Left ventricle myocardium superior (tissue), 1 donor: ENCODE measurements around the gene IRF2BPL. TPM values are rescaled to one million over a fixed set of nuclear protein-coding genes. Genes with fewer than 3 reads are reported as not detected.
"Not testable (repeated sequence)": the region's sequence is repeated elsewhere in the genome, so short reads cannot be mapped to it uniquely, and the experiment has no call there.

Experiments used
- ATAC-seq: fragments of 200-7000 bp; cut with Tn5 transposase; one replicate; pipeline ENCODE4 v1.9.1; 2020; ENCODE audit warnings: mild to moderate bottlenecking, moderate library complexity
- DNase-seq: peaks from one replicate; pipeline ENCODE4 v3.0.0-alpha.2; 2020
- intact Hi-C: fragments of 100-400 bp; cut with micrococcal nuclease; formaldehyde crosslinking; loops from one replicate; pipeline ENCODE4 v1.11.0; 2022
- total RNA-seq: library from RNA; stranded (reverse); fragmentation: NEBNext Ultra II Directional; extraction: Animal tissue kit (Norgen Biotek cat#: 25700); gene quantifications from one replicate; pipeline ENCODE4 v1.2.1, GENCODE V29; 2021
- donor health status: DM: no; HTN: yes; CAD: no; lungs with severe emphysema.

The IRF2BPL gene
- total RNA-seq, 1 donor from 2014 or later: 42.8 TPM

DNA sequence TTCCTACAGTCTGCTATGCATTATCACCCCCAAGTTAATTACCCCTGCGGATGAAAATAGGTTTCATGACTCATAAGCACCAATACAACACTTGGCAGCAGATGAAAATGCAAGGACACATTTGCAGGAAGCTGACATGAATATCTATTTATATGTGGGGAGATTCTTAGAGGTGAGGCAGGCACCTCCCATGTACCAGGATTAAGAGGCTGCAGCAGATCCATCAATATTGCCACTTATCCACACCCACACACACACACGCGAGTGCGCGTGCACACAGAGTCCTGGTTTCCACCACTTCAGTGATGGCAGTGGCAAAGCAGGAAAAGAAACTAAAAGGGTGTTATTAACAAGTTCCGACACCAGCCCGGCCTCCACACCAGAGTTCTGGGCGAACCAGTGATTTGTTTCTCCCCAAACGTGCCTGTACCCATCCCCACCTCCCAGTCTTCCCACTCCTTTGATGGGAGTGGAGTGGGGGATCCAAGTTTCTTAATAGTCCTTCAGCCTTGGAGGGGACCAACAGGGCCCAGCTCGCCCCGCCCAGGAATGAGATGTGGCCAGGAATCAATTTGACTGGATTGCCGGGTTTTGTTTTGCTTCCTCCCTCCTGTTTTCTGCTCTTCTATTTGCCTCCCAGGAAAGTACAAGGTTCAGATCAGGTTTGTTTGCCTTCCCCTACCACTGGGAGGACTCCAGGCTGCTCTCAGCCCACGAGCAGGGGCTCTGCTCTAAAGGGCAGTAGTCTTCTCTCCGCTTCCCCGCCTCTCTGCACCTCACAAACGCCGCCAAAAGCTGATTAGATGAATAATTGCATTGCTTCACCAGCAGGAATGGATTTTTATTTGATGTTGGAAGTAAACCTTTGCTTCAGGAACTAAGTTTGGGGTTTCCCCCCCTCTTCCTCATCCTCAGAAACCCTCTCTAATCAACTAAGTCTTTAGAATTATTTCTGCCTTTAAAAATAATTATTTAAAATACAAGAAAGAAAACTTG, 5.2 kb downstream of the IRF2BPL start:
- intact Hi-C loops: loop anchor here (10.0 kb wide), 2 partner anchors 68 to 108 kb away; no protein-coding TSS in a partner anchor
- ATAC-seq (peak; percentile 54), DNase-seq (peak; percentile 53)

DNA sequence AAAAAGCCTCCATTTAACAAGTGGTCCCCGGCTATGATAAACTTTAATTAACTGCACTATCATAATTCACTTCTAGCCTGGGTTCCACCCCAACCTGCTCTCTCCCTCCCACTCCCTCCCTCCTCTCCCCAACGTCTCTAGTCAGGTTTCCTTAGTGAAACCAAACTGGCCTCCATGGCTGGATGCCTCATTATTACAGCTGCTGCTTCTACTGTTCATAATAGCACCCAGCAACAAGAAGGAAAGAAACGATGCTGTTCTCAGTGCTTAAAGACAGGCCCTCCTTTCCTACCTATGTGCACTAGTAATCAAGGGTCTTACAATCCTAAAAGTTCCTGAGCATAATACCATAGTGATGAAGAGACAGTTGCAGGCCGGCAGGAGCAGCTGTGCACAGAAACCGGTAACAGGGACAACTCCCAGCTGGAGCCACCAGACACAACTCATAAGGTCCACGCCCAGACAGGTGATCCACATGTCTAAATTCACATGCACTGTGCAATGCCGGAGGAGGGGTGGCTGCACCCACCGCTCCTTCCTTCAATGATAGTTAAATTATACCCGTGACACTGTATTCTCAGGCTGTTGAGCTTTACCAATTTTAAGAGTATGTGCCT, 6.2 kb downstream of the IRF2BPL start:
- intact Hi-C loops: loop anchor here (10.0 kb wide), 2 partner anchors 68 to 108 kb away; no protein-coding TSS in a partner anchor
- ATAC-seq (no peak), DNase-seq (no peak)

DNA sequence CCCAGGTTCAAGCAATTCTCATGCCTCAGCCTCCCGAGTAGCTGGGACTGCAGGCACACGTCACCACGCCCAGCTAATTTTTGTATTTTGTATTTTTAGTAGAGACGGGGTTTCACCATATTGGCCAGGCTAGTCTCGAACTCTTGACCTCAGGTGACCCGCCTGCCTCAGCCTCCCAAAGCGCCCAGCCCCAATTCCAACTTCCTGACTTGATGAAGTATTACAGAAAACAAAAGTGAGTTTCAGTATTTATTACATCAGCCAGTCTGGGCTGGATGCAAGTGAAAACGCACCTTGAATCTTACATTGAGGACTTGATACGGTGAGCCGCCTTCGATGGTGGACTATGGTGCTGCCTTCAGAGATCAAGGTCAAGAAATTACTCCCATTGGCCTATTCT, 7.1 kb downstream of the IRF2BPL start:
- intact Hi-C loops: loop anchor here (10.0 kb wide), 2 partner anchors 67 to 107 kb away; no protein-coding TSS in a partner anchor
- ATAC-seq, DNase-seq: not testable (repeated sequence)

DNA sequence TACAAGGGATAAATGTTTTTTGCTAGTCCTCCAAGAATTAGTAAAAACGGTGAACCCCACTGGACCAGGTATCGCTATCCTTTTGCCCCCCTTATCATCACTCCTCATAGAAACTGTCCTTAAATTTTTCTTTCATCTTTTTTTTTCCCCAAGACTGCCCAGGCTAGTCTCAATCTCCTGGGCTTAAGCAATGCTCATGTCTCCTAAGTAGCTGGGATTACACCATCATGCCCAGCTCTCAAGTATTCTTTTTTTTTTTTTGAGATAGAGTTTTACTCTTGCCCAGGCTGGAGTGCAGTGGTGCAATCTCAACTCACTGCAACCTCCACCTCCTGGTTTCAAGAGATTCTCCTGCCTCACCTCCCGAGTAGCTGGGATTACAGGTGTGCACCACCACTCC, 9.7 kb downstream of the IRF2BPL start:
- DNase-seq: no peak
- ATAC-seq: no peak
- intact Hi-C loops: no loop called here

DNA sequence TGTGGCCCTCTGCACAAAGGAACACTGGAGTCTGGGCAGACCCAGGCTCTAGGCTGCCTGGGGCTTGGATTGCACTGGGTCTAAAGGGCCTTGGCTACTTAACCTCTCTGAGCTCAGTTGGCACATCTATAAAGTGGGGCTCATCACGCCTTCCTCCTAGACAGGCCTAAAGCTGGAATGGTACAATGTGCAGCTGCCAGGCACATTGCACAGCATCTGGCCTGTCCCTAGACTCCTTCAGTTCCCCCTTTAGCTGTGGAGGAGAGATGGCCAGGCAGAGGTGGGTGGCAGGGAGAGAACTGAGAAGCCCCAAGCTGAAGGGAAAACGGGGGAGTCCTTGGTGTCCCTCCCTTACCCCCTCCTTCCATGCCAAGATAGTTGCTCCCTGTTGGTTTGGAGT, 10.8 kb downstream of the IRF2BPL start:
- ATAC-seq (no peak), DNase-seq (no peak)
- intact Hi-C loops: no loop called here

DNA sequence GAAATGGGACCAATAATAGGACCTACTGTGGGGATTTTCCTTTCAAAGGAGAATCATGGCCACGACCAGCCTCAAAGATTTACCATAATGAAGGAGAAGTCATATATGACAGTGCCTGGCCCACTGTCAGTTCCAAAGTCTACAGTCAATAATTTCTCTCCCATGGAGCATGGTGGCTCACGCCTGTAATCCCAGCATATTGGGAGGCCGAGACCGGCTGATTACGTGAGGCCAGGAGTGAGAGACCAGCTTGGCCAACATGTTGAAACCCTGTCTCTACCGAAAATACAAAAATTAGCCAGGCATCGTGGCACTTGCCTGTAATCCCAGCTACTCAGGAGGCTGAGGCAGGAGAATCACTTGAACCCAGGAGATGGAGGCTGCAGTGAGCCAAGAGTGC, 13.8 kb downstream of the IRF2BPL start:
- intact Hi-C loops: no loop called here
- ATAC-seq (no peak), DNase-seq (no peak)

DNA sequence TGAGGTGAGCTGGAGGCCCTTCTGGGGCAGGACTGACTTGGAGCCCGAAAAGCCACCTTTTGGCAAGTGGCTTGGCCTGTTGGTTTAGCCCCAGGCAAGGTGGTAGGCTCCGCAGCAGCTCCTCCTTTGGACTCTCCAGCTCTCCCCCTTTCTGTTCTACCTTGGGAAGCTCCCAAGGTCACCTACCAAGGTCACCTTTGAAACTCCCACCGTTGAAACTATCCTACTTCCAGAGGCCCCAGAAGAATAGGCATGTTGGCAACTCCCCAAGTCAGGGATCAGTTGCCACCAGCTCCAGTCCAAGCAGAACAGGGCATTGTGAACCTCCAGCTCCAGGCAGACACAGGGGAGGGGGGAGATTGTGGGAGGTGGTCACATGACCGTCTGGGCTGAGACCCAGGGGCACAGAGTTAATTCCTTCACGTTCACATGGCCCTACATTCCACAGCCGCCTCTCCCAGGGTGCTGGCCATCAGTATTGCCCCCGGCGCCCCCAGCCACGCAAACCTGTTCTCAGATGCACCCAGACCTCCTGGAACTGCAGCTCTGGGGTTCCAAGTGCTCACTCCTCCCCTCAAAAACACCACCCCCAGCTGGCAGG, 14.4 kb downstream of the IRF2BPL start:
- intact Hi-C loops: no loop called here
- ATAC-seq (peak; percentile 97), DNase-seq (peak; percentile 81)

DNA sequence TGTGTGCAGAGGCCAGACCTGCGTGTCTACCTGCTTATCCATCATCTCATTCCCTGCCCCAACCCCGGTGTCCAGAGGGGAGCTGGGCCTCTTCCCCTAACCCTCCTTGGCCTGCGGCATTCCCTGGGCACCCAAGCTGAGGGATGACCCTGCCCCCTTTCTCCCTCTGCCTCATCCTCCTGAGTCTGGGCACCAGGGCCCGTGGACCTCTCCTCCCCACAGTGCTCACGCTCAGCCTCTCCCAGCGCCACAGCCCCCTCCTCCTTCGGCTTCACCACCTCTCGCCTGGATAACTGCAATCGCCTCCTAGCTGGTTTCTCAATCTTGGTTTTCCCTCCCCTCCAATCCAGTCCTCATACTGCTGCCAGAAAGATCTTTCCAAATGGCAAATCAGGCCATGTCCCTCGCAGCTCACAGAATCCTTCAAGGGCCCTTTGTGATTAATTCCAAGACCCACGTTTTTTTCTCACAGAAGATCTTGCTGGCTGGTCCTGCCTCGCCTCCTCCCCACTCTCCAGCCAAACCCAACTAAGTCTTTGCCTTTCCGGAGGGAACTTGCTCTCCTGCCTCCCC, 16.2 kb downstream of the IRF2BPL start:
- ATAC-seq: no peak
- intact Hi-C loops: no loop called here
- no peak for DNase-seq

DNA sequence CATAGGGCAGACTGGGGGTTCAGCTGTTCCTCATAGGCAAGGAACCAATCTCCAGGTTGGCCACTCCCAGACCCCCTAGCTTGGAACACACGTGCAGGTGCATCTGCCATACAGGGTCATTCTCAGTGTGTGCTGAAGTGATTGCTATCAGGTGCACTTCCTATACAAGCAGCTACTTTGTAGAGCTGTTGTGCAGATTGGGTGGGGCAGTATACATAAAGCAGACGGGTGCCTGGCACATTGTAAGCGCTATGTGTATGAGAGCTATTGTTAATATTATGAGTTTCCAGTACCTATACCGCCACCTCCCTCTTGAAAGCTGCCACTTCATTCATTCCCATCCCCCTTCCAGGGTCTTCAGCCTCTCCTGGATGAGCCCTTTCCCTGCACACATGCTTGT, 17.3 kb downstream of the IRF2BPL start:
- DNase-seq (no peak), ATAC-seq (no peak)
- intact Hi-C loops: no loop called here

DNA sequence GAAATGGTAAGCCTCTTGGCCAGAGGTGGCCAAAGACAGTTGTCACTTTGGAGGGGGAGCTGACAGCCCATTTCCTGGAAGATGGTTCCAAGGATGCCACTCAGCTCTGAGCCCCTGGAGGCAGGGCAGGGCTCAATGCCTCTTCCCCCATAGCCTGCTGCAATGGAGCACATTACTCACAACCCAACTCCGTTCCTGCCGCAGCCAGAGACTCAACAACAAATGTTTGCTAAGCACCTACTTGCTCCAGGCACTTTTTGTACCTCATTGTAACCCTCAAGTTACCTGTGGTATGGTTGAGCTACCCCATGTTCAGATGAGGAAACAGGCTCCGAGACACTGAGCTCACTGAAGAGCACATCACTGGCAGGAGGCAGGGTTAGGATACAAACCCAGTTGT, 19.5 kb downstream of the IRF2BPL start:
- DNase-seq (no peak), ATAC-seq (no peak)
- intact Hi-C loops: no loop called here

DNA sequence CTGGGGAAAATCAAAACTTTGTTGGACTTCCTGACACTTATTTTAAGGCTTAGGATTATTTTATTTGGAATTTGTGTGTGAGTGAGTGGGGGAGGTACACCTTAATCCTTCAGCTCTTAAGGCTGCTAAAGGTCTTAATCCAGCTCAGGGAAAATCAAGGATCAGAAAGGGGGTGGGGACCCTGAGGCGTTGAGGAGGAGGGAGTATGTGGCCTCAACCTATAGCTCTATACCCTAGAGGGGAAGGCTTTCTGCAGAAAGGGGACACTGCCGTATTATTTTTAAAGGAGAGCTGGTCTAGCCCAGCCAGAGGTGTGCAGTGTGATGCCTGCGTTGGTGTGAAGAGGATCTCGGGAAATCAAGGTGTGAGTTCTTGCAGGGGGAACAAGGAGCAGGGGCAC, 20.0 kb downstream of the IRF2BPL start:
- intact Hi-C loops: no loop called here
- no peak for ATAC-seq
- DNase-seq: no peak

DNA sequence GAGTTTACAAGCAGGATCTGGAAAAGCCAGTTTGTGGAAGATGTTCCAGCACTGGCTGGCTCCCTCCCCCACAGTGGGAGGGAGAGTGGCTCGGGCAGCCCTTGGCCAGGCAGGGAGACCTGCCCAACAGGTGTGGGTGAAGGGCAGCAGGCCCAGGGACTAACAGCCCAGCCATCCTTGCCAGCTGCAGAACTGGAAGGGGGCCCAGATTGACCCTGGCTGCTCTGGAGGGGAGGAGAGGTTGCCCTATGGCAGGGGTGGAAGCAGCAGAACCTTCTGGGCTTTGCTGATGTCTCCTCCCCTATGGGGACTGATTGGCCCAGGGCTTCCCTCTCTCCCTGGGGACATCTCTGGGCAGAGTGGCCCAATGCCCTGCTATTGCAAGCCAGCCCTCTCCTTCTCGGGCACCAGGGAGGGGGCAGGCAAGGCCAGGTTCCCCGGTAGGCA, 20.5 kb downstream of the IRF2BPL start:
- peak; percentile 85 for DNase-seq
- ATAC-seq: peak; percentile 93
- intact Hi-C loops: no loop called here

DNA sequence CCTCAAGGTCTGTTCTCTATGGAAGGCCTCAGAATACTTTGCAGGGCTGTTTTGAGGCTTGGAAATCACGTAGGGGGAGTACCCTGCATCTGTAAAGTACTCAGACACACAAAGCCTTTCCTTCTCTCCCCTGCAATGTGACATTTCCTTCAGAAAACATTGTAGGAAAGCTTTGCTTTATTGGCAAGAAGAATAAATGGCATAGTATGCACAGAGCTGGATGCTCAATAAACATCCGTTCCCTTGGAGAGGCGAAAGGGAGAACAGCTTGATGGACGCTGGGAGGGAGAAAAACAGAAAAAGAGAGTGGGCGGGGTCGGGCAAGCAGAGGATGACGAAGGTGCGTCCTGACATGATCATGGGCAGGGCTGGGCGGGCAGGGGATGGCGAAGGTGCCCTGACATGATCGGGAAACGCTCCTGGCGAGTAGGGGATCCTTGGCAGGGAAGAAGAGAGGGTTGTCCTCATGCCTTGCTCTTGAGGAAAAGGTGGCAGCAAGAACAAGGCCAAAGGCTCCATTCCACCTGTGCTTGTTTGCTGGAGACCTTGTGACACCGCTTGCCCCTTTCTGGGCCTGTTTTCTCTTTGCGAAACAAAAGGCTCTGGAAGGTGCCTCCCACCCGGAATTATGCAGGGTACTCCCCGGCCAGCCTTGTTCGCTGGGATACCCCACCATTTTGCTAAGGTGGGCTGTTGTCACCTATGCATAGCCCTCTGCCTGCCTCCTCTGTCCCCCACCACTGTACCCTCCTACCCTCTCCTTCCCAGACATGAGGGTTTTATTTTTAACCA, 21.1 kb downstream of the IRF2BPL start:
- ATAC-seq (no peak), DNase-seq (no peak)
- intact Hi-C loops: no loop called here

DNA sequence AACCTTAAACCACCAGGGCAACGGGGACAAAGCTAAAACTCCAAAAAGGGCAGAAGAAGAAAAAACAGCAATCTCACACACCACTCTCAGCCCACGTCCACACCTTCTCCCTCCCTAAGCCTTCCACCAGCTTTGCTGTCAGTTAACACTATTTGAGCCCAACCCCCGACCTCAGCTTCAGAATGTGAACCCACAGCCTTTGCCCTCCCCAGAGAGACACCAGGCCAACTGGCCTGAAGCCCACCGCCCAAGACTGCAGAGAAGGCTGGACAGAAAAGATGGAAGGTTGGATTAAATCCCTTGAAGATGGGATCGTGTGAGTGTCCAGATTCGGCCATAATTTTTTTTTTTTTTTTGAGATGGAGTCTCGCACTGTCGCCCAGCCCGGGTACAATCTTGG, 22.4 kb downstream of the IRF2BPL start:
- no peak for ATAC-seq
- intact Hi-C loops: no loop called here
- no peak for DNase-seq

DNA sequence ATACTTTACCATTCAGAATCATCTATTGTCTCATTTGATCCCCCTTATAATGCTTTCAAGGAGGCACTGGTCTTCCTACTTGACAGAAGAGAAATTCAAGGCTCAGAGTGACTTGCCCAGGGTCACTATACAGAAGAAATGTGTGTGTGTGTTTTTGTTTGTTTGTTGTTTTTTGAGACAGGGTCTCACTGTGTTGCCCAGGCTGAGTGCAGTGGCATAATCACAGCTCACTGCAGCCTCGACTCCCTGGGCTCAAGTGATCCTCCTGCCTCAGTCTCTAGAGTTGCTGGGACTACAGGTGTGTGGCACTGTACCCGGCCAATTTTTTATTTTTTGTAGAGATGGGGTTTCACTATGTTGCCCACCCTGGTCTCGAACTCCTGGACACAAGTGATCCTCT, 22.9 kb downstream of the IRF2BPL start:
- no peak for ATAC-seq
- DNase-seq: no peak
- intact Hi-C loops: no loop called here

DNA sequence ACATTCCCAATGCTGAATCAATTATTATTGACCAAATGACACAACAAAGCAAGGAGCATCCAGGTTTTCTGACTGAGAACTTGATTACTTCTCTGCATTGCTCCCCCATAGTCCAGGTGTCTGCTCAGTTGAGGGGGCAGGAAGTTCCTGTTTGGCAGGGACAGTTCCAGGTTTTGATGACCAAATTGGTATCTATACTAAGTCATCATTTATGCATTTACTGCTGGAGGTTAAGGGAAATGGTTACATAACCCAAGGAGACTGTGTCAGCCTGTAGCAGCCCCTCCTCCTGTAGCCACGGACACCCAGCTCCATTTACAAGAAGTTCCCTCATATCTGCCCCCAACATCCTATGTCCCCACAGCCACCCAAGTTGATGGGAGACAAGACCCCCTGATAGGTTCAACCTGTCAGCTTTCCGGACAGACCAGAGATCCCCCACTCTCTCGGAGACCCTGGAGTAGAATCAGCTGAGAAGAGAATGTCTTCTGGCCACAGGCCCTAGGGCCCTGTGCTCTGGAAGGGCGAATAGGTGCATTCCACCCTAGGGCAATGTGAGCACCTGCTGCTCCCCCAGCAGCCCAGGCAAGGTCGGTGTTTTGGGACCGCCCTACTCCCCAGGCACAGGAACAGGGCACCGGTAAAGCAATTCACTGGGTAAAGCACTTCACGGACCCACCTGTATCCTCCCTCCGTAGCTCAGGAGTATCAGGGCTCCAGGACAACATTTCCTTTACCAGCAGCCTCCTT, 23.6 kb downstream of the IRF2BPL start:
- intact Hi-C loops: no loop called here
- DNase-seq: no peak
- ATAC-seq: no peak

DNA sequence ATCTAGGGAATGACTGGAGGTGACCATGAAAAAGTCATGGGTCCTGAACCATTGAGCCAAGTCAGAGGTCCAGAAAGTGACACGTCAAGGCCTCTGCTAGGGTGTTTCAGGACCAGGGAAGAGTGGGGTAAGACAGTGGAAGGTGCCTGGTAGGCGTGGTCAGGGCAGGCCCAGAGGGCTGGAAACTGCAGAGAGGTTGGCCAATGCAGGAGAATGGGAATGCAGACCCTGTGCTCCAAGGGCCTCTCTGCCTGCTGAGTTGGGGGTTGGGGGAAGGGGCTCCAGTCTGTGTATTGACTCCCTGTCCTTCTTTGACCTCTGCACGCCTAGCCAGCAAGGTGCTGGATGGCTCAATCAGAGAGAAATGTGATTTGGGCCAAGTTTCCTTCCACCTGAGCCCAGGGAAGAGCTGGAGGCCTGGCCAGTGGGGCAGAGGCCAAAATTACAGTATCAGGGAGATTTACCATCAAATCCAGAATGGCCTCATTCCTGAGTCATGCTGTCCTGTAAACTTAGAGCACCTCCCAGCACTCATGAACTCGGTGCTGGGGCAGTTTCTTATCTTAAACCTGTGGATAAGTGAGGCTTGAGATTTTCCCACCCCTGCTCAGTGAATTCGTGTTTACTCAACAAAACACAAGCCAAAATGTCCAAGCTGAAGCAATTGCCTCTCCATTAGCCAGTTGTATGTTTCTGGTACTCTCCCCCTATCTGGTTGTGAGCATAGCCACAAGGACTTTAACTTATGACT, 24.4 kb downstream of the IRF2BPL start:
- no peak for ATAC-seq
- intact Hi-C loops: no loop called here
- no peak for DNase-seq
